IPS DF 6.9 (cell line): Measurements from ENCODE around the gene KCNK17.
A peak's percentile ranks its signal among the peaks of the same experiment; 100 is the strongest.

ENCODE experiments used
- DNase-seq: peaks from one replicate; pipeline ENCODE4 v3.0.0-alpha.2; 2013; ENCODE audit warnings: low read depth, low spot score
- H3K27ac ChIP-seq: one replicate; pipeline ENCODE4 v1.5.1; 2013; ENCODE audit warnings: low read length, control low read depth
- H3K27me3 ChIP-seq: 2 replicates; pipeline ENCODE4 v1.6.1; 2013; ENCODE audit warnings: mild to moderate bottlenecking, low read length; ENCODE audit not compliant: control insufficient read depth, insufficient read depth
- H3K36me3 ChIP-seq: 2 replicates; pipeline ENCODE4 v1.6.1; 2013; ENCODE audit warnings: low read length; ENCODE audit not compliant: control insufficient read depth, insufficient read depth
- H3K4me1 ChIP-seq: 2 replicates; pipeline ENCODE4 v1.6.1; 2013; ENCODE audit warnings: low read length; ENCODE audit not compliant: control insufficient read depth, insufficient read depth
- H3K4me3 ChIP-seq: 2 replicates; pipeline ENCODE4 v1.5.1; 2013; ENCODE audit warnings: mild to moderate bottlenecking, low read length
- H3K9me3 ChIP-seq: 2 replicates; pipeline ENCODE4 v1.6.1; 2013; ENCODE audit warnings: low read length, inconsistent platforms; ENCODE audit not compliant: control insufficient read depth, insufficient read depth
- WGBS: extraction: QIAGEN DNeasy Blood & Tissue Kit; methylation state at CpG from one replicate; pipeline ENCODE4 v1.1.7; 2013; ENCODE audit warnings: mixed read lengths, missing lambda C conversion rate; ENCODE audit not compliant: insufficient read length, insufficient coverage; 5-methylcytosine and 5-hydroxymethylcytosine counted together

The KCNK17 gene

DNA sequence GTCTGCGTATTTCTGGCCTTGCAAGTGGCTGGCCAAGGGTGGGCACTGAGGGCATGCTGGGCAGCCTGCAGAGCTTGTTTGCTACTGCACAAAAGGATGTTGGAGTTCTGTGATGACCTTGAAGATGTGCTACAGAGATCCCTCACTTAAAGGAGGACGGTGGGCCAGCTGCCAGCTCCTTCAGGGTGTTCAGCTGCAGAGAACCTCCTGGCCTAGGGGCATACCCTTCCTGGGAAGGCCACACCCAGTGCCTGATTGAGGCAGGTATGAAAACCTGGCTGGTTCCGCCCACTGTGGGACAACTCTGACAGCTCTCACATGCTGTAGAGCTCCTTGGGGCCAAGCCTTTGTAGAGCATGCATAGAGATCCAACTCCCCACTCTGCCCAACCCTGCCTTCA is 3.0 kb upstream of the KCNK17 start:
- H3K9me3 ChIP-seq, result no peaks in the 10 kb centered on the region
- no peak overlapping the region for H3K27ac ChIP-seq
- DNase-seq, result no peak
- H3K4me1 ChIP-seq, result 0 out of 2 replicates have a peak, but pooled peaks cover 2% of the 10 kb centered on the region
- no peak overlapping the region for H3K4me3 ChIP-seq
- WGBS, result no CpG with 5 or more reads among the region's 3 CpGs
- no peaks in the 10 kb centered on the region for H3K36me3 ChIP-seq
- peaks cover 27% of the 10 kb centered on the region for H3K27me3 ChIP-seq

DNA sequence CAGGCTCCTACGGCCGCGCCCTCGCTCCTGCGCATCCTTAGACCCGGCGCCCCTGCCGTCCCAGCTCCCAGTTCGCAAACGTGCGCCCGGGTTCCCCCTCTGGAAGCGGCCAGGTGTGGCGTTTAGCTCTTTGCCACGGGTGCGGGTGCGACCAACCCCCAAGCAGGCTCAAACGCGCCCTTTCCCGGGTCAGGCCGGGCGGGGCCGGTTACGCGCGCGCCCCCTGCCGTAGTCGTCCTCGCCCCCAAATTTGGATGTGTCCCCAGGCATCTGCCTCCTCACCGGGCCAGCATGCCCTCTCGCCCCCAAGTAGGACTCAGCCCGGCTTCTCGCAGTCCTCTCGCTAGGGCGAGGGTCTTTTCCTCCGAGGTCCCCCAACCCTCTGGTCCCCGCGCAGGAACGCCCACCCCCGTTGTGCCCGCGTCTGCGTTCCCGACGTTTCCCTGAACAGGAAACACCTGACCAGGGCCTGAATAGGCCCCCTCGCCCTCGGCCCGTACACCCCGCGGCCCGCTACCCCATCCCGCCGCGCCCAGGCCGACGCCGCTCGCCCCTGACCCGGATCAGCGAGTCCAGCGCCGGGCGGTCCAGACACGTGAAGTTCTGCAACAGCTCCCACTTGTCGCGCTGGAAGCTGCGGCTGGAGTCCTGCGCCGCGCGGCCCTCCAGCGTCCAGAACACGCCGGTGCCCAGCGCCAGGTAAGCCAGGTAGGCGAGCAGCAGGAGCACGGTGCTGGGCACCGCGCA is 520 bp downstream of the KCNK17 start:
- no CpG with 5 or more reads among the region's 80 CpGs for WGBS
- DNase-seq, result no peak
- H3K4me3 ChIP-seq, result peak overlapping the region; percentile 41; the same call in 1 of the 2 replicates

DNA sequence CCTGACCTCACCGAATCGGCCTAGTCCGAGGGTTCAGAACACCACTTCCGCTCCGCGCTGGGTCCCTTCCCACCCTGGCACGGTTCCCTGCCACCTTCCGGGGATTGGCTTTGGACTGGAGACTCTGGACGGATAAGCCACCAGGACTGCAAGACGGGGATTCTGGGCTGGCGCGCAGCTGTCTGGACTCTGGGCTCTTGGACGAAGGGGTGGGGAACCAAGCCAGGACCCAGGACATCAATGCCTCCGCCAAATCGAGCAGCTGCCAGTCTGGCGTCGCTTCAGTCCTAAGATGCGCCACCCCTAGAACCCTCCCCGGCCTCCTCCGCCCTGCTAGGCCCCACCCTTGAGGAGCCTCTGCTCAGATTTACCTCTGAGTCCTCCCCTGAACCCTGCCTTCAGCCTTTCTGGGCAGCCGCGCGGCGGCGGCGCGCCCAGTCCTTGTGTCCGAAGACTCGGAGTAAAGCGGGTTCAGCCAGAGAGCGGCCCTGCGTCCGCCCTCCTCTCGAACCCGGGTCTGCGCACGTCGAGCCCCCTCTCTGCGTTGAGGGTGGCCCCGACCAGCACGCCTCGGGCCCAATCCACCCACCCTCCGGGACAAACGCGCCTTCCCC is 1.2 kb downstream of the KCNK17 start:
- H3K36me3 ChIP-seq, result no peaks in the 10 kb centered on the region
- H3K4me3 ChIP-seq, result peak overlapping the region; percentile 41; the same call in 1 of the 2 replicates
- no CpG with 5 or more reads among the region's 45 CpGs for WGBS
- no peaks in the 10 kb centered on the region for H3K9me3 ChIP-seq
- peaks cover 36% of the 10 kb centered on the region for H3K27me3 ChIP-seq
- H3K27ac ChIP-seq, result no peak overlapping the region
- H3K4me1 ChIP-seq, result 0 out of 2 replicates have a peak, but pooled peaks cover 2% of the 10 kb centered on the region
- no peak for DNase-seq

More for the DNA sequence above, 520 bp downstream of the KCNK17 start:
- Histone ChIP-seq H3K9me3 (no peaks in the 10 kb centered on the region), H3K4me1 (0 out of 2 replicates have a peak, but pooled peaks cover 2% of the 10 kb centered on the region), H3K27ac (no peak overlapping the region), H3K36me3 (no peaks in the 10 kb centered on the region), H3K27me3 (peaks cover 36% of the 10 kb centered on the region)

DNA sequence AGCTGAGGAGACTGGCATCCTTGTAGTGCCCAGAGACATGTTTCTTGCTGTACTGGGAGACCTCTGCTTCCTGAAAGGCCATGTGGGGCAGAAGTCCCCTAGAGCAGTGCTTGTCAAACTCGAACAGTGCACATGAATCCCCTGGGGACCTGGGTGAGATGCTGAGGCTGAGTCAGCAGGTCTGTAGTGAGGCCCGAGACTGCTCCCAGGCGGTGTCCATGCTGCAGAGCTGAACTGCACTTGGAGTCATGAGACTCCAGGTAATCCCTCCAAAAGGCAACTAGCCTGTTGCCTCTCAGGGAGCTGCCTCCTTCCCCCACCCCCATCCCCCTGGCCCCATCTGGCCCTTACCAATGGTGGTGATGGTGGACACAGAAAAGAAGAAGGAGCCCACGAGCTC is 3.7 kb downstream of the KCNK17 start:
- H3K4me3 ChIP-seq, result no peak overlapping the region; the same call in 1 of the 2 replicates
- WGBS, result no CpG with 5 or more reads among the region's 4 CpGs
- peaks cover 35% of the 10 kb centered on the region for H3K27me3 ChIP-seq
- 0 out of 2 replicates have a peak, but pooled peaks cover 2% of the 10 kb centered on the region for H3K4me1 ChIP-seq
- no peak overlapping the region for H3K27ac ChIP-seq
- H3K36me3 ChIP-seq, result no peaks in the 10 kb centered on the region
- H3K9me3 ChIP-seq, result no peaks in the 10 kb centered on the region
- DNase-seq, result no peak

DNA sequence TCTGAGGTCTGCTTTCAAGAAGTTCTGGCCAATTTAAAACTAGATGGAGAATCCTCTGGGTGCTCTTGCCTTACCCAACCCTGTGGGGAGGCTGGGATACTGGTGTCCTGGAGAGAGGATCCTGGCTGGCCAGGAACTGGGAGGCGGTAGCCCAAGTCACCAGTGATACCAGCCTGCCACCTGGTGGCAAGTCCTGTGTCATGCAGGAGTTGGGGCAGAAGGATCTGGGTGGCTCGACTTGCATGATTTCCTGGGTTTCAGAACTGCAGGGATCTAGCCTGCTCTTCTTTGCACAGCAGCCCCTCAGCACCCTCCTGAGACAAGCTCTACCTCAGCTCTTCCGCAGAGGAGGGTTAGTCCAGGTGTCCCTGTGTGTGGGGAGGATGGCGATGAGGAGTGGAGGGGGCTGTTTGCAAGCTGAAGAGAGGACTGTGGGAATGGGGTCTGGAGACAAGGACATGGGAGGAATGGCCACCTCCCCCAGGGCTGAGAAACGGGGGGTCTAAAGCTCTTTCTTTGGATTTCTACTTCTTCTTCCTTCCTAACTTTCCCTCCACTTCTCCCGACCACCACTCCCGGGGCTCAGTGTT is 4.2 kb downstream of the KCNK17 start:
- peak; percentile 61 for DNase-seq
- no peak overlapping the region for H3K27ac ChIP-seq
- H3K27me3 ChIP-seq, result peaks cover 31% of the 10 kb centered on the region
- H3K9me3 ChIP-seq, result no peaks in the 10 kb centered on the region
- no peak overlapping the region for H3K4me3 ChIP-seq
- no CpG with 5 or more reads among the region's 7 CpGs for WGBS
- H3K4me1 ChIP-seq, result 0 out of 2 replicates have a peak, but pooled peaks cover 2% of the 10 kb centered on the region
- H3K36me3 ChIP-seq, result no peaks in the 10 kb centered on the region

DNA sequence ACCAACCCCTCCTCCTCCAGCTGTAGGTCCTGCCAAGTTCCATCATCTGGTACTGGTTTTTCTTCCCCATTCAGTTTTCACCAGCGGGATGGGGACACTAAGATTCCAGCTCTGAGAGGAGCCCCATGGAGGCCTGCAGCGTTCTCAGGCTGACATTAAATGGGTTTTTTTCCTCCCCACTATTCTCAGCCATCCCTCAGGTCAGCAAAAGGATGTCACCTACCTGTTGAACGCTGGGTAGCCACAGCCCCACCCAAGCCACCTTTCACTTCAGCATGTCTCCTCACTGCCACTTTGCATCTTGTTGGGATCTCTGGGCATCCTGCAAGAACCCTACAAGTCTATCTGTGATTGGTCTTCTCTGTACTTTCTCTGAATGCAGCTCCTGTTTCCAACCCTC is 6.8 kb downstream of the KCNK17 start:
- WGBS, result no CpG with 5 or more reads among the region's 3 CpGs
- H3K27ac ChIP-seq, result no peak overlapping the region
- no peaks in the 10 kb centered on the region for H3K9me3 ChIP-seq
- H3K36me3 ChIP-seq, result no peaks in the 10 kb centered on the region
- peaks cover 11% of the 10 kb centered on the region for H3K27me3 ChIP-seq
- H3K4me1 ChIP-seq, result no peaks in the 10 kb centered on the region
- H3K4me3 ChIP-seq, result no peak overlapping the region
- DNase-seq, result no peak

DNA sequence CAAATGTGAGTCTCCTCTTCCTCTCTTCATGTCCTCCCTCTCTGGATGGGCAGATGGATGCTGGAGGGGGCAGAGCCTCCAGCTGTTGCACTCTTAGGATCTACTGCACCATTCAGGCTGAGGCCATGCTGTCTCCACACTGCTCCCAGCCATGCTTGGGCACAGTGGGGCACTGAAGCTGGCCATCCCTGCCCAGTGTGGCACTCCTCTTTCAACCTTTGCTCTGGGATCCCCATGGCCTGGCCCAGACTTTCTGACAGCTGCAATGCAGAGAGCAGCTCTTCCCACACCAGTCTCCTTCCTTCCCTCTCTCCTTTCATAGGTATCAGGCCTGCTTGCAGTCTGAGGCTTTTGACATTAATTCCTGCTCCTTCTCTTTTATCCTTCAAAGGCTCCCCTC is 9.3 kb downstream of the KCNK17 start:
- H3K27me3 ChIP-seq, result no peaks in the 10 kb centered on the region
- H3K27ac ChIP-seq, result no peak overlapping the region
- no peaks in the 10 kb centered on the region for H3K4me1 ChIP-seq
- no peaks in the 10 kb centered on the region for H3K36me3 ChIP-seq
- no peaks in the 10 kb centered on the region for H3K9me3 ChIP-seq
- no peak overlapping the region for H3K4me3 ChIP-seq
- DNase-seq, result no peak

DNA sequence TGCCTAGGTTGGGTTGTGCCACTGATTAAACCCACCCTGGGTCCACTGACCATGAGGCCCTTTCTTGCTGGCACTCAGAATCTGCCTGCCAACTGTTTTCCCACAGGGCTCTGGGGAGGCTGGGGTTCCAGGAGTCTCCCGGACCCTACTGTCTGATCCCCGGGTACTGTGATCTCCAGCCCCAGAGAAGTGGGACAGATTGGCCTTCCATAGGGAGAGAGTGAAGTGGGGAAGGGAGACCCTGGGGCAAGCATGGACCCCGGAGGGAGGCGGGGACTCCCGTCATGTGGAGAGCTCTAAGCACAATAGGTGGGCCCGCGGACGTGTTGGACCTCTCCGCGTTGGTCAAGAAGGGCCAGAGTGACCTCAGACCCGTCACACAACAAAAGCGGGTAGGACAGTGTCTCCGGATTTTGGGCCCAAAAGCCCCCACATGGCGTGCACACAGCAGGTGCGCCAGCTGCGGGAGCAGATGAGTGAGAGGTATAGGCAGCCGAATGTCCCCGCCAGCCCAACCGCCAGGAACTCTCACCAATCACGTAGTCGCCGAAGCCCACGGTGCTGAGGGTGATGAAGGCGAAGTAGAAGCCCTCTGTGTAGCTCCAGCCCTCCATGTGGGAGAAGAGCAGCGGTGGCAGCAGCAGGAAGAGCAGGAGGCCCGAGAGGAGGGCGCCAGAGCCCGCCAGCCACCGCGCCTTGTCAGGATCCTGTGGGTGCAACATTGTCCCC is 10.6 kb downstream of the KCNK17 start:
- H3K4me3 ChIP-seq, result no peak overlapping the region

DNA sequence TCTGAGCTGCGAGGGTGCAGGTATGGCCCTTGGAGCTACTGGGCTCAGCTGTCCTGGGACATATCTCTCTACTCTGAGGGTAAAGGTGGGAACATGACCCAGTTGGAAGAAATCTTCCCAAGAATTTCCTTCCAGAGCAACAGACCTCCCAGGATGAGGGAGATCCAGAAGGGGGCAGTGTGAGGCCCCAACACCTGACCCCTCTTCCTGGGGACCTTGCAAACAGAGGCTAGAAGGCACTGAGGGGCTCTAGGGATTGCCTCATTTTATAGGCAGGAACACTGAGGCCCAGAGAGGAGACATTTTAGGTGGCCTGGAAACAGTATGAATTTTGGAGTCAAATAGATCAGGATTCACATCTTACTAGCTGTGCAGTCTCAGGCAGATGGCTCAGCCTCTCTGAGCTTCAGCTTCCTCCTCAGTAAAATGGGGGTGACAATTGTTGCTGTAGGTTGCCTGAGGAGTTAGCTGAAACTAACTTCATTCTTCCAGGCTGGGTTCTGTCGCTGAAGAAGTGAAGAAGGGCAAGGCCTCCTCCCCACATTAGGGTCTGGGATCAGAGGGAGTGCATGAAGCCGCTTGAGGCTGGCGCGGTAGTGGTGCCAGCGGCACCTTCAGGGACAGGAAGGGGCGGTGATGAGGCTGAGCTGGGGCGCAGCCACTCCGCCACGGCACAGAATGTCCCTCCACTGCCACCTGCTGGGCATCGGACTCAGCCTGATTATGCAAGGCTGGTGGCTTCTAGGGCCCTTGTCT is 11.4 kb downstream of the KCNK17 start:
- Histone ChIP-seq H3K27ac (no peak overlapping the region), H3K4me3 (no peak overlapping the region), H3K36me3 (no peaks in the 10 kb centered on the region), H3K27me3 (no peaks in the 10 kb centered on the region), H3K4me1 (no peaks in the 10 kb centered on the region), H3K9me3 (no peaks in the 10 kb centered on the region)
- no CpG with 5 or more reads among the region's 11 CpGs for WGBS
- DNase-seq, result peak; percentile 90

More for the DNA sequence above, 10.6 kb downstream of the KCNK17 start:
- H3K36me3 ChIP-seq, result no peaks in the 10 kb centered on the region
- H3K4me1 ChIP-seq, result no peaks in the 10 kb centered on the region
- no peaks in the 10 kb centered on the region for H3K9me3 ChIP-seq
- H3K27me3 ChIP-seq, result no peaks in the 10 kb centered on the region
- no peak overlapping the region for H3K27ac ChIP-seq
- no peak for DNase-seq
- no CpG with 5 or more reads among the region's 30 CpGs for WGBS

DNA sequence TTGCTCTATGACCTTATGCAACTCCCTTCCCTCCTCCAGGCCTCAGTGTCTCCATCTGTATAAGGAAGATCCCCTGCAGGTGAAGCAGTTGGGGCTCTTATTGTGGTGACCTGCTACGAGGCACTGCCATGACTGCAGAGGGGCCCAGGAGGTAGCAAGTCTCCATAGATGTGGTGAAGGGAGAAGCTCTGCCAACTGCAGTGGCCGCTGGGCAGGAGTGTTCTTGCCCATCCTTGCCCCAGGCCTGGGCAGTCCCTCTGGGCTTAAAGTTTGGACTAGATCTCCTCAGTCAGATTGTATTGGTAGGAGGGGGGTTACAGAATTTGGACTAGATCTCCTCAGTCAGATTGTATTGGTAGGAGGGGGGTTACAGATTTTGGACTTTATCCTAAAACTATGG is 12.2 kb downstream of the KCNK17 start:
- no peak for DNase-seq
- no peak overlapping the region for H3K4me3 ChIP-seq
- no peaks in the 10 kb centered on the region for H3K27me3 ChIP-seq
- no peaks in the 10 kb centered on the region for H3K9me3 ChIP-seq
- H3K36me3 ChIP-seq, result no peaks in the 10 kb centered on the region
- H3K4me1 ChIP-seq, result no peaks in the 10 kb centered on the region
- H3K27ac ChIP-seq, result no peak overlapping the region
- WGBS, result no CpG with 5 or more reads among the region's 2 CpGs
